ENCODE measurements around the gene SPATA24.
A peak's percentile ranks its signal among the peaks of the same experiment; 100 is the strongest.
"Not testable (repeated sequence)": the region's sequence is repeated elsewhere in the genome, so short reads cannot be mapped to it uniquely, and the experiment has no call there.

The SPATA24 gene

GRCh38 chr5:139382807-139383206, 21.1 kb downstream of the SPATA24 start:
- DNase-seq (ENCODE audit: low read depth, low spot score), result no peak

GRCh38 chr5:139381837-139382761, 21.8 kb downstream of the SPATA24 start:
- DNase-seq (ENCODE audit: low read depth, low spot score), result no peak

GRCh38 chr5:139379626-139380449, 24.1 kb downstream of the SPATA24 start:
- no peak for DNase-seq (ENCODE audit: low read depth, low spot score)

GRCh38 chr5:139378941-139379361, 24.9 kb downstream of the SPATA24 start:
- DNase-seq (ENCODE audit: low read depth, low spot score), result no peak

- DNase-seq (ENCODE audit: low read depth, low spot score), result no peak
Measured at GRCh38 chr5:139378101-139378825, 25.6 kb downstream of the SPATA24 start.

- no peak for DNase-seq (ENCODE audit: low read depth, low spot score)
Measured at GRCh38 chr5:139377226-139377625, 26.7 kb downstream of the SPATA24 start.

GRCh38 chr5:139376364-139376763, 27.5 kb downstream of the SPATA24 start:
- DNase-seq (ENCODE audit: low read depth, low spot score), result no peak

GRCh38 chr5:139374909-139375308, 29.0 kb downstream of the SPATA24 start:
- DNase-seq (ENCODE audit: low read depth, low spot score), result no peak

GRCh38 chr5:139371482-139372435, 32.1 kb downstream of the SPATA24 start:
- peak; percentile 42 for DNase-seq (ENCODE audit: low read depth, low spot score)

- no peak for DNase-seq (ENCODE audit: low read depth, low spot score)
Measured at GRCh38 chr5:139369181-139369580, 34.7 kb downstream of the SPATA24 start.

GRCh38 chr5:139368613-139369012, 35.3 kb downstream of the SPATA24 start:
- DNase-seq (ENCODE audit: low read depth, low spot score), result no peak

GRCh38 chr5:139364466-139364865, 39.4 kb downstream of the SPATA24 start:
- DNase-seq (ENCODE audit: low read depth, low spot score), result no peak

- no peak for DNase-seq (ENCODE audit: low read depth, low spot score)
Measured at GRCh38 chr5:139363937-139364336, 40.0 kb downstream of the SPATA24 start.

GRCh38 chr5:139361835-139362429, 42.0 kb downstream of the SPATA24 start:
- no peak for DNase-seq (ENCODE audit: low read depth, low spot score)

- DNase-seq (ENCODE audit: low read depth, low spot score), result no peak
Measured at GRCh38 chr5:139360384-139360783, 43.5 kb downstream of the SPATA24 start.

GRCh38 chr5:139358064-139358463, 45.8 kb downstream of the SPATA24 start:
- DNase-seq (ENCODE audit: low read depth, low spot score), result no peak

GRCh38 chr5:139355900-139356299, 48.0 kb downstream of the SPATA24 start:
- DNase-seq (ENCODE audit: low read depth, low spot score), result not testable (repeated sequence)

GRCh38 chr5:139354186-139354585, 49.7 kb downstream of the SPATA24 start:
- DNase-seq (ENCODE audit: low read depth, low spot score), result no peak

GRCh38 chr5:139347863-139348262, 56.0 kb downstream of the SPATA24 start:
- DNase-seq (ENCODE audit: low read depth, low spot score), result not testable (repeated sequence)
